Endothelial cell of umbilical vein (primary cell): ENCODE results near the gene CD81.

Source experiments
- CTCF ChIP-seq, 2 donors: IDR thresholded peaks; 1 replicate in 1 of 2; 2 replicates in 1 of 2; pipeline ENCODE4 v1.5.1; 2011; ENCODE audit warnings: low read length in 2 of 2, mild to moderate bottlenecking in 2 of 2, moderate library complexity in 2 of 2, control low read depth in 1 of 2, inconsistent platforms in 1 of 2, low read depth in 1 of 2; ENCODE audit not compliant: insufficient read depth in 1 of 2; ENCODE audit errors: extremely low read depth in 1 of 2
- EZH2 ChIP-seq: IDR thresholded peaks from 2 replicates; pipeline ENCODE4 v1.6.1; 2012; ENCODE audit warnings: borderline replicate concordance, low read depth, mild to moderate bottlenecking, moderate library complexity, low read length, inconsistent platforms; ENCODE audit not compliant: severe bottlenecking
- POLR2A ChIP-seq: IDR thresholded peaks from 2 replicates; pipeline ENCODE4 v1.6.1; 2012; ENCODE audit warnings: low read depth, mild to moderate bottlenecking, control low read depth, low read length

GRCh38 chr11:2379466-2380174, 2.5 kb downstream of the CD81 start:
- TF ChIP-seq CTCF (IDR thresholded peaks at IDR 0.05; ENCODE audit: extremely low read depth in 1 of 2, insufficient read depth in 1 of 2, low read depth in 1 of 2, low read length in 2 of 2) (no peak), EZH2 (no peak), POLR2A (no peak)
